ENCODE data around the gene CCM2.

The CCM2 gene

GRCh38 chr7:44960011-44960580 lies 39.9 kb upstream of the CCM2 start:
- H3K27ac ChIP-seq: no peak overlapping the region
- TF ChIP-seq ZFX (IDR thresholded peaks at IDR 0.05) (no peak), CTCF (conservative IDR thresholded peaks at IDR 0.05) (no peak)

GRCh38 chr7:44961844-44962482 lies 38.0 kb upstream of the CCM2 start:
- H3K27ac ChIP-seq: no peak overlapping the region
- TF ChIP-seq ZFX (IDR thresholded peaks at IDR 0.05) (no peak), CTCF (conservative IDR thresholded peaks at IDR 0.05) (no peak)

GRCh38 chr7:44962483-44963251 lies 37.3 kb upstream of the CCM2 start:
- TF ChIP-seq ZFX (IDR thresholded peaks at IDR 0.05) (no peak), CTCF (conservative IDR thresholded peaks at IDR 0.05) (no peak)
- no peak overlapping the region for H3K27ac ChIP-seq

- TF ChIP-seq ZFX (IDR thresholded peaks at IDR 0.05) (no peak), CTCF (conservative IDR thresholded peaks at IDR 0.05) (no peak)
- no peak overlapping the region for H3K27ac ChIP-seq
These were observed 36.4 kb upstream of the CCM2 start for GRCh38 chr7:44963364-44964290.

- TF ChIP-seq ZFX (IDR thresholded peaks at IDR 0.05) (no peak), CTCF (conservative IDR thresholded peaks at IDR 0.05) (no peak; the same call in 1 of the 2 replicates)
- H3K27ac ChIP-seq: no peak overlapping the region
These were observed 35.6 kb upstream of the CCM2 start for GRCh38 chr7:44964384-44964830.

- TF ChIP-seq ZFX (IDR thresholded peaks at IDR 0.05) (no peak), CTCF (conservative IDR thresholded peaks at IDR 0.05) (no peak; the same call in 1 of the 2 replicates)
- H3K27ac ChIP-seq: no peak overlapping the region
These were observed 35.1 kb upstream of the CCM2 start for GRCh38 chr7:44964831-44965440.
